ENCODE measurements around the gene ZSCAN31.

DNA sequence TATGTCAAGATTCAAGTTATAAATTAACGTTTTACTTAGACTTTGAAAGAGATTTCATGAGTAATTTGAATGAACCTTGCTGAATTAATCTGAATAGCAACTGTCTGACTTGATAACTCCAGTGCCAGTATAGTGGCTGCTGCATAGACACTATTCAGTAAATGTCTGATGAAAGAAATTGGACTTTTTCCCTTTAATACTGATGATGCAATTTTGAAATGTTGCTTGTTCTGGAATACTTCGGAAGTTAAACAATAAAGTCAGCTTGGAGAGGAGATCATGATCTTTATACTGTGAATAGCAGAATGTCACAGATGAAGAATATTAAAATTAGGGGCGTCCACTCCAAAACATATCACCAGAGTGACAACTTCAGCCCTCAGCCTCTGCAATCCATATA lies 58.2 kb downstream of the ZSCAN31 start:
- TF ChIP-seq, protein P1, sequence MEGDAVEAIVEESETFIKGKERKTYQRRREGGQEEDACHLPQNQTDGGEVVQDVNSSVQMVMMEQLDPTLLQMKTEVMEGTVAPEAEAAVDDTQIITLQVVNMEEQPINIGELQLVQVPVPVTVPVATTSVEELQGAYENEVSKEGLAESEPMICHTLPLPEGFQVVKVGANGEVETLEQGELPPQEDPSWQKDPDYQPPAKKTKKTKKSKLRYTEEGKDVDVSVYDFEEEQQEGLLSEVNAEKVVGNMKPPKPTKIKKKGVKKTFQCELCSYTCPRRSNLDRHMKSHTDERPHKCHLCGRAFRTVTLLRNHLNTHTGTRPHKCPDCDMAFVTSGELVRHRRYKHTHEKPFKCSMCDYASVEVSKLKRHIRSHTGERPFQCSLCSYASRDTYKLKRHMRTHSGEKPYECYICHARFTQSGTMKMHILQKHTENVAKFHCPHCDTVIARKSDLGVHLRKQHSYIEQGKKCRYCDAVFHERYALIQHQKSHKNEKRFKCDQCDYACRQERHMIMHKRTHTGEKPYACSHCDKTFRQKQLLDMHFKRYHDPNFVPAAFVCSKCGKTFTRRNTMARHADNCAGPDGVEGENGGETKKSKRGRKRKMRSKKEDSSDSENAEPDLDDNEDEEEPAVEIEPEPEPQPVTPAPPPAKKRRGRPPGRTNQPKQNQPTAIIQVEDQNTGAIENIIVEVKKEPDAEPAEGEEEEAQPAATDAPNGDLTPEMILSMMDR (IDR thresholded peaks at IDR 0.05) = no peak
- TF ChIP-seq POLR2AphosphoS5 (IDR thresholded peaks at IDR 0.05; ENCODE audit: insufficient read depth in 1 of 2, low read depth in 1 of 2) (no peak), POLR2A (IDR thresholded peaks at IDR 0.05) (no peak)

Data from vagina (tissue), 2 donors.